Measurements from ENCODE around the gene CCDC183. TPM values are rescaled to one million over a fixed set of nuclear protein-coding genes. Genes with fewer than 3 reads are reported as not detected.

The CCDC183 gene
- total RNA-seq, 1 donor: under 0.01 TPM

DNA sequence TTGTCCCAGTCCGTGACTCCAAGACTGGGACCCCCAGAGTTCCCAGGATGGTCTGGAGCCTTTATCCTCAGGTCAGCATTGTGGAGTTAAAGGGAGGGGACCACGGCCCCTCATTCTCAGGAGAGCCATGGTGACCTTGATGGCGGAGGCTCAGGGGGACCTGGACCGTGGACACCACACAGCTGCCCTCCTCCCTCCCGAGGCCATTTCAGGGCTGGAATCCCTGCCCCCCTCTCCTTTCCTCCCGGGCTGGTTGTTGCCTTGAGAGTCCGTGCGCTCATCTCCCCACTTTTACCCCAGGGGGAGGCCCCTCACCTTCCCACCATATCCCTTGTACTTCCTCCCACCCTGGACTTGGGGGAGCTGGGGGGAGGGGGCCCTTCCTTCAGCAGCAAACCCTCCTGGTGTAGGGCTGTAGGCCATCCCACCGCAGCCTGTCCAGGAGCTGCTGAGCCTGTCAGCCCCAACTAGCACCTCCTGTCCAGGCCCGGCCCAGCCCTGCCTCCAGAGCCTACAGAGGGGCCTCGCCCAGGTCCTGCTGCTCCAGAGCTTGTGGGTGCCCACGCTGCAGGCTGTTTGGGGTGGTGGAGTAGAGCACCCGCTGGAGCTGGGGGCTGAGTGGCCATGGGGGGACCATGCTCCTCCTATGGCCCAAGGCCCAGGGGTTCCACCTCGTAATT is 31.8 kb downstream of the CCDC183 start:
- H3K36me3 ChIP-seq (ENCODE audit: insufficient read depth, low read length): peaks cover 49% of the 10 kb centered on the region
- H3K27me3 ChIP-seq (ENCODE audit: insufficient read depth, low read length): no peaks in the 10 kb centered on the region
- TF ChIP-seq, protein P1, sequence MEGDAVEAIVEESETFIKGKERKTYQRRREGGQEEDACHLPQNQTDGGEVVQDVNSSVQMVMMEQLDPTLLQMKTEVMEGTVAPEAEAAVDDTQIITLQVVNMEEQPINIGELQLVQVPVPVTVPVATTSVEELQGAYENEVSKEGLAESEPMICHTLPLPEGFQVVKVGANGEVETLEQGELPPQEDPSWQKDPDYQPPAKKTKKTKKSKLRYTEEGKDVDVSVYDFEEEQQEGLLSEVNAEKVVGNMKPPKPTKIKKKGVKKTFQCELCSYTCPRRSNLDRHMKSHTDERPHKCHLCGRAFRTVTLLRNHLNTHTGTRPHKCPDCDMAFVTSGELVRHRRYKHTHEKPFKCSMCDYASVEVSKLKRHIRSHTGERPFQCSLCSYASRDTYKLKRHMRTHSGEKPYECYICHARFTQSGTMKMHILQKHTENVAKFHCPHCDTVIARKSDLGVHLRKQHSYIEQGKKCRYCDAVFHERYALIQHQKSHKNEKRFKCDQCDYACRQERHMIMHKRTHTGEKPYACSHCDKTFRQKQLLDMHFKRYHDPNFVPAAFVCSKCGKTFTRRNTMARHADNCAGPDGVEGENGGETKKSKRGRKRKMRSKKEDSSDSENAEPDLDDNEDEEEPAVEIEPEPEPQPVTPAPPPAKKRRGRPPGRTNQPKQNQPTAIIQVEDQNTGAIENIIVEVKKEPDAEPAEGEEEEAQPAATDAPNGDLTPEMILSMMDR (IDR thresholded peaks at IDR 0.05; ENCODE audit: extremely low read depth, low read depth, low read length): no peak
- no peak for DNase-seq (ENCODE audit: insufficient read length, low spot score, missing footprints)
- no peak overlapping the region for H3K4me2 ChIP-seq (ENCODE audit: insufficient read depth, low read length)
- no peak overlapping the region for H2AFZ ChIP-seq (ENCODE audit: low read length)
- H3K9me3 ChIP-seq (ENCODE audit: low read depth, low read length): no peaks in the 10 kb centered on the region
- no peak overlapping the region for H3K27ac ChIP-seq (ENCODE audit: low read depth, low read length)
- H3K79me2 ChIP-seq (ENCODE audit: insufficient read depth, low read length): no peaks in the 10 kb centered on the region
- no peaks in the 10 kb centered on the region for H3K4me1 ChIP-seq (ENCODE audit: insufficient read depth, low read length)
- H4K20me1 ChIP-seq (ENCODE audit: insufficient read depth, low read length): peaks cover 13% of the 10 kb centered on the region
- H3K4me3 ChIP-seq (ENCODE audit: insufficient read depth, low read length): no peak overlapping the region

- H3K36me3 ChIP-seq (ENCODE audit: insufficient read depth, low read length): peaks cover 46% of the 10 kb centered on the region
- H2AFZ ChIP-seq (ENCODE audit: low read length): no peak overlapping the region
- H3K27ac ChIP-seq (ENCODE audit: low read depth, low read length): no peak overlapping the region
- no peak overlapping the region for H3K4me2 ChIP-seq (ENCODE audit: insufficient read depth, low read length)
- no peaks in the 10 kb centered on the region for H3K27me3 ChIP-seq (ENCODE audit: insufficient read depth, low read length)
- TF ChIP-seq, protein P1 (IDR thresholded peaks at IDR 0.05; ENCODE audit: extremely low read depth, low read depth, low read length): no peak
- no peaks in the 10 kb centered on the region for H3K9me3 ChIP-seq (ENCODE audit: low read depth, low read length)
- no peak for DNase-seq (ENCODE audit: insufficient read length, low spot score, missing footprints)
- H3K79me2 ChIP-seq (ENCODE audit: insufficient read depth, low read length): no peaks in the 10 kb centered on the region
- H3K4me1 ChIP-seq (ENCODE audit: insufficient read depth, low read length): no peaks in the 10 kb centered on the region
- H3K4me3 ChIP-seq (ENCODE audit: insufficient read depth, low read length): no peak overlapping the region
- H4K20me1 ChIP-seq (ENCODE audit: insufficient read depth, low read length): peaks cover 9% of the 10 kb centered on the region
These were observed 32.5 kb downstream of the CCDC183 start for GRCh38 chr9:136828474-136829140.

GRCh38 chr9:136829412-136829811 is 33.3 kb downstream of the CCDC183 start:
- peaks cover 47% of the 10 kb centered on the region for H3K36me3 ChIP-seq (ENCODE audit: insufficient read depth, low read length)
- DNase-seq (ENCODE audit: insufficient read length, low spot score, missing footprints): no peak

More at GRCh38 chr9:136829412-136829811, 33.3 kb downstream of the CCDC183 start:
- no peak overlapping the region for H2AFZ ChIP-seq (ENCODE audit: low read length)
- H3K4me3 ChIP-seq (ENCODE audit: insufficient read depth, low read length): no peak overlapping the region
- peaks cover 9% of the 10 kb centered on the region for H4K20me1 ChIP-seq (ENCODE audit: insufficient read depth, low read length)
- TF ChIP-seq, protein P1 (IDR thresholded peaks at IDR 0.05; ENCODE audit: extremely low read depth, low read depth, low read length): no peak
- no peaks in the 10 kb centered on the region for H3K79me2 ChIP-seq (ENCODE audit: insufficient read depth, low read length)
- no peak overlapping the region for H3K4me2 ChIP-seq (ENCODE audit: insufficient read depth, low read length)
- H3K27me3 ChIP-seq (ENCODE audit: insufficient read depth, low read length): no peaks in the 10 kb centered on the region
- H3K4me1 ChIP-seq (ENCODE audit: insufficient read depth, low read length): no peaks in the 10 kb centered on the region
- H3K9me3 ChIP-seq (ENCODE audit: low read depth, low read length): no peaks in the 10 kb centered on the region
- H3K27ac ChIP-seq (ENCODE audit: low read depth, low read length): no peak overlapping the region

All from osteoblast (primary cell).